Erythroblast (primary cell): ENCODE measurements around the gene WASHC2C.
"Not testable (repeated sequence)": the region's sequence is repeated elsewhere in the genome, so short reads cannot be mapped to it uniquely, and the experiment has no call there.

ENCODE experiments used
- GATA1 ChIP-seq: IDR thresholded peaks from 2 replicates; pipeline ENCODE4 v1.6.1; 2011; ENCODE audit warnings: low read depth, mild to moderate bottlenecking, control low read depth, low read length, moderate library complexity
- POLR2A ChIP-seq: IDR thresholded peaks from 2 replicates; pipeline ENCODE4 v1.6.1; 2011; ENCODE audit warnings: mild to moderate bottlenecking, low read length

DNA sequence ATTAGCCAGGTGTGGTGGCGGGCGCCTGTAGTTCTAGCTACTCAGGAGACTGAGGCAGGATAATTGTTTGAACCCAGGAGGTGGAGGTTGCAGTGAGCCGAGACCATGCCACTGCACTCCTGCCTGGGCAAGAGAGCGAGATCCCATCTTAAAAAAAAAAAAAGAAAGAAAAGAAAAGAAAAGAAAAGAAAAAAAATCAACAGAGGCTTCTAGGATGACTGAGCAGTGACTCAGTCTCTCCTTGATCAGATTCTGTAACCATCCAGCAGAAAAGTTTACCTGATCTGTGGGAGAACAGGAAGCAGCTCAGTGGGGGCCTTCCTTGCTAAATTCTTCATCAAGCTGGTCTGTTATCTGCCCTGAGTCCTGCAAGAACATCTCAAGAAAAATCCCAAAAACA lies 87.1 kb downstream of the WASHC2C start:
- TF ChIP-seq POLR2A, GATA1: not testable (repeated sequence)
